Lower leg skin (tissue), 3 donors: ENCODE results near the gene CA10.

ENCODE experiments used
- POLR2A ChIP-seq, 2 donors: fragments of 450-650 bp; IDR thresholded peaks; one replicate each; pipeline ENCODE4 v1.6.1; 2016 to 2017; ENCODE audit warnings: antibody characterized with exemption in 2 of 2, mild to moderate bottlenecking in 1 of 2, moderate library complexity in 1 of 2
- TF ChIP-seq, protein P1 (sequence below), 3 donors: fragments of 450-650 bp; IDR thresholded peaks; one replicate each; pipeline ENCODE4 v1.5.1; 2016; ENCODE audit warnings: antibody characterized with exemption in 3 of 3, mild to moderate bottlenecking in 3 of 3, moderate library complexity in 2 of 3

DNA sequence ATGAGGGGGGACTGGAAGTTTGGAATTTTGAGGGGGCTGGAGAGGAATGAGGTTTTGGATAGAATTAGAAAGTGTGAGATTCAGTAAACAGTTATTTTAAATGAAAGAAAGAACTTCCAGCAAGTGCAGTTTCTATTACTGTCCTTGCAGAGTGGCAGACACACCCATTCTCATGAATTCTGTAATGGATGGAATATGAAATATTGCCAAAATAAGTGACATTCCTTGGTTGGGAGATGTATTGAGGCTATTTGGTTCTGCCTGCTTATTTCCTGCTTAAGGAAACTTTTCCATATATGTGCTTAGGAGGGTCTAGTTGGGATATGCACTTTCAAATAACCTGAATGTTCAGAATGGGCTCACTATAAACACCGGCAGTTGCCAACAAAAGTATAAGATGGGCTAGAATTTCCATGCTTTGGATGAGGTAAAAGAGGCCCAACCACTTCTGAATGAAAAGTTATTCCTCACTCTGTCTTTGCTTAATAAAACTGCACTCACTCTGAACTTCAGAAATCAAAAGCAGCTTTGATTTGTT is 434.4 kb downstream of the CA10 start:
- TF ChIP-seq, protein P1, sequence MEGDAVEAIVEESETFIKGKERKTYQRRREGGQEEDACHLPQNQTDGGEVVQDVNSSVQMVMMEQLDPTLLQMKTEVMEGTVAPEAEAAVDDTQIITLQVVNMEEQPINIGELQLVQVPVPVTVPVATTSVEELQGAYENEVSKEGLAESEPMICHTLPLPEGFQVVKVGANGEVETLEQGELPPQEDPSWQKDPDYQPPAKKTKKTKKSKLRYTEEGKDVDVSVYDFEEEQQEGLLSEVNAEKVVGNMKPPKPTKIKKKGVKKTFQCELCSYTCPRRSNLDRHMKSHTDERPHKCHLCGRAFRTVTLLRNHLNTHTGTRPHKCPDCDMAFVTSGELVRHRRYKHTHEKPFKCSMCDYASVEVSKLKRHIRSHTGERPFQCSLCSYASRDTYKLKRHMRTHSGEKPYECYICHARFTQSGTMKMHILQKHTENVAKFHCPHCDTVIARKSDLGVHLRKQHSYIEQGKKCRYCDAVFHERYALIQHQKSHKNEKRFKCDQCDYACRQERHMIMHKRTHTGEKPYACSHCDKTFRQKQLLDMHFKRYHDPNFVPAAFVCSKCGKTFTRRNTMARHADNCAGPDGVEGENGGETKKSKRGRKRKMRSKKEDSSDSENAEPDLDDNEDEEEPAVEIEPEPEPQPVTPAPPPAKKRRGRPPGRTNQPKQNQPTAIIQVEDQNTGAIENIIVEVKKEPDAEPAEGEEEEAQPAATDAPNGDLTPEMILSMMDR (IDR thresholded peaks at IDR 0.05): no peak
- no peak for TF ChIP-seq POLR2A (IDR thresholded peaks at IDR 0.05)
